ENCODE data around the gene CSMD2.

The CSMD2 gene

DNA sequence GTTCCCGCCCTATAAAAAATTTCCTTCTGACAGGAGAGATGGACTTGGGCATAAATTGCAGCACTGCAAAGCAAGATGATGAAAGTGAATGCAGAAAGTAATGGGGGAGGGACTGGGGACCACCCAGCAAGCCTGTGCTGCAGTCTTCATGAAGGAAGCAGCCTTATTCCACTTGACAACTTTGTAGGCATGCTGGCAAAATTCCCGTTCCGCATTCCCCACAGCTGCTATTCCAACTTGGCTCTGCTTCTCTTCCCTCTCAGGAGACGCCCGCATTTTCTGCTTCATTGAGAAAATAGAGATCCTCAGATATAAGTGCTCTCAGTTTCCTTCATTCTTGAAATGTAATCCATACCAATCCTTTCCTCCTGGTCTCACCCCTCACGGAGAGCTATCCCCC is 298.7 kb downstream of the CSMD2 start:
- H3K9me3 ChIP-seq (ENCODE audit: insufficient read depth, low read length) = no peaks in the 10 kb centered on the region
- H3K79me2 ChIP-seq (ENCODE audit: insufficient read depth, low read length) = no peaks in the 10 kb centered on the region
- no peak overlapping the region for H3K27ac ChIP-seq (ENCODE audit: low read depth, low read length)
- no peak overlapping the region for H3K4me2 ChIP-seq (ENCODE audit: low read depth, low read length, poor library complexity, severe bottlenecking)
- H3K9ac ChIP-seq (ENCODE audit: low read length) = no peak overlapping the region
- no peak overlapping the region for H3K4me3 ChIP-seq (ENCODE audit: insufficient read depth, low read length, poor library complexity, severe bottlenecking)
- TF ChIP-seq, protein P1, sequence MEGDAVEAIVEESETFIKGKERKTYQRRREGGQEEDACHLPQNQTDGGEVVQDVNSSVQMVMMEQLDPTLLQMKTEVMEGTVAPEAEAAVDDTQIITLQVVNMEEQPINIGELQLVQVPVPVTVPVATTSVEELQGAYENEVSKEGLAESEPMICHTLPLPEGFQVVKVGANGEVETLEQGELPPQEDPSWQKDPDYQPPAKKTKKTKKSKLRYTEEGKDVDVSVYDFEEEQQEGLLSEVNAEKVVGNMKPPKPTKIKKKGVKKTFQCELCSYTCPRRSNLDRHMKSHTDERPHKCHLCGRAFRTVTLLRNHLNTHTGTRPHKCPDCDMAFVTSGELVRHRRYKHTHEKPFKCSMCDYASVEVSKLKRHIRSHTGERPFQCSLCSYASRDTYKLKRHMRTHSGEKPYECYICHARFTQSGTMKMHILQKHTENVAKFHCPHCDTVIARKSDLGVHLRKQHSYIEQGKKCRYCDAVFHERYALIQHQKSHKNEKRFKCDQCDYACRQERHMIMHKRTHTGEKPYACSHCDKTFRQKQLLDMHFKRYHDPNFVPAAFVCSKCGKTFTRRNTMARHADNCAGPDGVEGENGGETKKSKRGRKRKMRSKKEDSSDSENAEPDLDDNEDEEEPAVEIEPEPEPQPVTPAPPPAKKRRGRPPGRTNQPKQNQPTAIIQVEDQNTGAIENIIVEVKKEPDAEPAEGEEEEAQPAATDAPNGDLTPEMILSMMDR (IDR thresholded peaks at IDR 0.05; ENCODE audit: insufficient read depth, low read length, poor library complexity, severe bottlenecking) = no peak
- TF ChIP-seq EZH2phosphoT487 (conservative IDR thresholded peaks at IDR 0.05; ENCODE audit: low read length) = no peak
- H3K36me3 ChIP-seq (ENCODE audit: low read length) = no peaks in the 10 kb centered on the region
- H4K20me1 ChIP-seq (ENCODE audit: low read depth, low read length) = no peaks in the 10 kb centered on the region
- H3F3A ChIP-seq (ENCODE audit: insufficient read depth) = no peaks in the 10 kb centered on the region
- H2AFZ ChIP-seq (ENCODE audit: low read depth, low read length, severe bottlenecking) = no peak overlapping the region
- H3K9me2 ChIP-seq (replicated peaks; ENCODE audit: insufficient read depth, low read length) = no peaks in the 10 kb centered on the region
- no peaks in the 10 kb centered on the region for H3K27me3 ChIP-seq (ENCODE audit: low read length)

DNA sequence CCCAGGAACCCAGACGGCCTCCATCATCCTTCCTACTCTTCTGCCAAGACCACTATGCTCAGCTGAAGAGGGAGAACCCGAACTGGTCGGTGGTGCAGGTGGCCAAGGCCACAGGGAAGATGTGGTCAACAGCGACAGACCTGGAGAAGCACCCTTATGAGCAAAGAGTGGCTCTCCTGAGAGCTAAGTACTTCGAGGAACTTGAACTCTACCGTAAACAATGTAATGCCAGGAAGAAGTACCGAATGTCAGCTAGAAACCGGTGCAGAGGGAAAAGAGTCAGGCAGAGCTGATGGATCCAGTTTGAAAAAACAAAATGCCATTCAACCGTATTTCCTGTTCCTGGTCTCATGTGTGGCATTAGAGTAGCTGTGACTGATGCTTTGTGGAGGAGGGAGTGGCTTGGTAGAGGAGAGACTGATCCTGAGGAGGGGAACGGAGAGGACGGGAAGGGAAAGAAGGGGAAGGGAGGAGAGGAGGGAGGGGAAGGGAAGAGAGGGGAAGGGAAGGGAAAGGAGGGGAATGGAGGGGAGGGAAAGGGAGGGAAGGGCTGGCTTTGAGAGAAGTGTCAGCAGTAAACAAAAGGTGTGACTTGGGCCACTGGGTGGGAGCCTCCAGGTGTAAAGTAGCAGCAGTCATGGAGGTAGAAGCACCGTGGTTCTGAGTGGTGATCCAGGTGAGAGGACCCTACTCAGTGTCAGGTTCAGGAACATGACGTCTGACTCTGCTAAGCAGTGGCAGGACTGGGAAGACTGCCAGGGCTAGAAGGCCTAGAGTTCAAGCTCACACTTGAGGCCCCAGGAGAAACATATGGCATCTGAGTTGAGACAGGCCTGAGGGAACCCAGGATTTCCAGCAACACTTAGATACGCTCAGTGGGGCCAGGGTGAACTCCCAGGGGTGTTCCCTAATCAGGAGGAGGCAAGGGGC is 300.3 kb downstream of the CSMD2 start:
- H3K9me3 ChIP-seq (ENCODE audit: insufficient read depth, low read length) = no peaks in the 10 kb centered on the region
- H3K79me2 ChIP-seq (ENCODE audit: insufficient read depth, low read length) = no peaks in the 10 kb centered on the region
- H3K36me3 ChIP-seq (ENCODE audit: low read length) = no peaks in the 10 kb centered on the region
- no peaks in the 10 kb centered on the region for H3F3A ChIP-seq (ENCODE audit: insufficient read depth)
- H3K9ac ChIP-seq (ENCODE audit: low read length) = no peak overlapping the region
- H3K27me3 ChIP-seq (ENCODE audit: low read length) = no peaks in the 10 kb centered on the region
- no peak overlapping the region for H2AFZ ChIP-seq (ENCODE audit: low read depth, low read length, severe bottlenecking)
- no peak overlapping the region for H3K4me2 ChIP-seq (ENCODE audit: low read depth, low read length, poor library complexity, severe bottlenecking)
- H4K20me1 ChIP-seq (ENCODE audit: low read depth, low read length) = no peaks in the 10 kb centered on the region
- TF ChIP-seq EZH2phosphoT487 (conservative IDR thresholded peaks at IDR 0.05; ENCODE audit: low read length) = no peak
- TF ChIP-seq, protein P1 (IDR thresholded peaks at IDR 0.05; ENCODE audit: insufficient read depth, low read length, poor library complexity, severe bottlenecking) = no peak
- no peak overlapping the region for H3K4me3 ChIP-seq (ENCODE audit: insufficient read depth, low read length, poor library complexity, severe bottlenecking)
- no peak overlapping the region for H3K27ac ChIP-seq (ENCODE audit: low read depth, low read length)
- no peaks in the 10 kb centered on the region for H3K9me2 ChIP-seq (replicated peaks; ENCODE audit: insufficient read depth, low read length)

DNA sequence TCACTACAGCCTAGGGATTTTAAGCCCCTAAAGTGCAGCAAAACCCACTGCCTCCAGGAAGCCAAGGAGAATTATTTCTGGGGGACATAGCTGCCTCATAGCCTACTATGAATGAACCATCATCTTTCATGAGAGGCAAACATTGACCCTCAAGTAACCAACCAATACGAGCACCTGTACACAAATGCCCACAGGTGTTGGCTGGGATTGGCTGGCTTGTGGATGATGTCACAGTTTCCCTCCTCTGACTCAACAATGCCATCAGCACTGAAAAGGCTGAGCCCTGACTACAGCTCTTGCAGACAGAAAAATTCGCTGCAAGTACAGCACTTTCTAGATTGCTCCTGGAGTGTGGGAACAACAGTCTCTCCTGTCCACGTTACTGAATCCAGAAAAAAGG is 301.3 kb downstream of the CSMD2 start, which contains the start of gene HMGB4:
Gene HMGB4 (plus strand): TSS at position 301 of the 400 bp plus-strand sequence. CDS start 113 bp downstream, outside the sequence.
- no peak within 1 kb of the TSS for H3K27ac ChIP-seq (ENCODE audit: low read depth, low read length)
- TF ChIP-seq, protein P1 (IDR thresholded peaks at IDR 0.05; ENCODE audit: insufficient read depth, low read length, poor library complexity, severe bottlenecking) = no peak
- no peak for TF ChIP-seq EZH2phosphoT487 (conservative IDR thresholded peaks at IDR 0.05; ENCODE audit: low read length)
- no peaks in the 10 kb centered on the region for H3F3A ChIP-seq (ENCODE audit: insufficient read depth)
- no peaks in the 10 kb centered on the region for H3K36me3 ChIP-seq (ENCODE audit: low read length)
- H2AFZ ChIP-seq (ENCODE audit: low read depth, low read length, severe bottlenecking) = no peak within 1 kb of the TSS
- H3K9me3 ChIP-seq (ENCODE audit: insufficient read depth, low read length) = no peaks in the 10 kb centered on the region
- no peaks in the 10 kb centered on the region for H3K79me2 ChIP-seq (ENCODE audit: insufficient read depth, low read length)
- no peak within 1 kb of the TSS for H3K4me3 ChIP-seq (ENCODE audit: insufficient read depth, low read length, poor library complexity, severe bottlenecking)
- no peak within 1 kb of the TSS for H3K4me2 ChIP-seq (ENCODE audit: low read depth, low read length, poor library complexity, severe bottlenecking)
- no peaks in the 10 kb centered on the region for H3K27me3 ChIP-seq (ENCODE audit: low read length)
- no peaks in the 10 kb centered on the region for H3K9me2 ChIP-seq (replicated peaks; ENCODE audit: insufficient read depth, low read length)
- H4K20me1 ChIP-seq (ENCODE audit: low read depth, low read length) = no peaks in the 10 kb centered on the region
- H3K9ac ChIP-seq (ENCODE audit: low read length) = no peak within 1 kb of the TSS
